ENCODE data around the gene BMP2K.

BMP2K gene

GRCh38 chr4:78938868-78939666, 162.9 kb downstream of the BMP2K start, which contains the start of gene PAQR3:
PAQR3 (minus strand) TSS chr4:78939438; CDS start chr4:78939224, 214 bp downstream.
- peak; percentile 84 for DNase-seq

- DNase-seq: no peak
These were observed 163.5 kb downstream of the BMP2K start for GRCh38 chr4:78939667-78940008.

GRCh38 chr4:78940752-78941151, 164.6 kb downstream of the BMP2K start:
- DNase-seq: no peak

- DNase-seq: no peak
These were observed 168.2 kb downstream of the BMP2K start for GRCh38 chr4:78944381-78944780.

- no peak for DNase-seq
These were observed 169.6 kb downstream of the BMP2K start for GRCh38 chr4:78945651-78946179.

- no peak for DNase-seq
These were observed 173.6 kb downstream of the BMP2K start for GRCh38 chr4:78949735-78950134.

GRCh38 chr4:78951862-78952472, 175.8 kb downstream of the BMP2K start:
- DNase-seq: peak; percentile 59

- no peak for DNase-seq
These were observed 177.1 kb downstream of the BMP2K start for GRCh38 chr4:78953231-78953630.

- DNase-seq: no peak
These were observed 177.9 kb downstream of the BMP2K start for GRCh38 chr4:78953769-78954666.

GRCh38 chr4:78956975-78957374, 180.8 kb downstream of the BMP2K start:
- no peak for DNase-seq

- no peak for DNase-seq
These were observed 184.8 kb downstream of the BMP2K start for GRCh38 chr4:78960926-78961325.

All from CD4-positive, alpha-beta T cell treated with Interleukin-21 for 1 hour (primary cell).